Trophoblast cell (in vitro differentiated cells and primary cell): ENCODE data around the gene SNRPA1.

Experiments used
- DNase-seq, 2 donors: peaks; one replicate each; pipeline ENCODE4 v3.0.0-alpha.2; 2016
- H2AFZ ChIP-seq: 2 replicates; pipeline ENCODE4 v1.6.1; 2013; ENCODE audit warnings: low read length, moderate library complexity, mild to moderate bottlenecking; ENCODE audit not compliant: insufficient read depth, poor library complexity
- H2AK5ac ChIP-seq: 2 replicates; pipeline ENCODE4 v1.6.1; 2013; ENCODE audit warnings: mild to moderate bottlenecking, low read length
- H2BK120ac ChIP-seq: 2 replicates; pipeline ENCODE4 v1.6.1; 2013; ENCODE audit warnings: low read length, mild to moderate bottlenecking, moderate library complexity; ENCODE audit not compliant: insufficient read depth, poor library complexity
- H2BK12ac ChIP-seq: 2 replicates; pipeline ENCODE4 v1.6.1; 2013; ENCODE audit warnings: mild to moderate bottlenecking, low read length, moderate library complexity
- H2BK5ac ChIP-seq: 2 replicates; pipeline ENCODE4 v1.6.1; 2013; ENCODE audit warnings: low read length, low read depth, moderate library complexity, mild to moderate bottlenecking; ENCODE audit not compliant: poor library complexity
- H3K14ac ChIP-seq: 2 replicates; pipeline ENCODE4 v1.6.1; 2013; ENCODE audit warnings: mild to moderate bottlenecking, low read length
- H3K18ac ChIP-seq: 2 replicates; pipeline ENCODE4 v1.6.1; 2013; ENCODE audit warnings: mild to moderate bottlenecking, low read length
- H3K23ac ChIP-seq: 2 replicates; pipeline ENCODE4 v1.6.1; 2013; ENCODE audit warnings: low read length
- H3K27ac ChIP-seq: 2 replicates; pipeline ENCODE4 v1.5.1; 2013; ENCODE audit warnings: low read depth, mild to moderate bottlenecking, inconsistent platforms, low read length, moderate library complexity
- H3K27me3 ChIP-seq: 2 replicates; pipeline ENCODE4 v1.6.1; 2013; ENCODE audit warnings: inconsistent platforms, mild to moderate bottlenecking, low read length, moderate library complexity; ENCODE audit not compliant: insufficient read depth
- H3K36me3 ChIP-seq, 2 experiments: 1 replicate in 1 of 2; 2 replicates in 1 of 2; pipeline ENCODE4 v1.6.1; 2013; ENCODE audit warnings: low read length in 2 of 2, mild to moderate bottlenecking in 2 of 2, moderate library complexity in 1 of 2; ENCODE audit not compliant: insufficient read depth in 2 of 2, control insufficient read depth in 1 of 2
- H3K4ac ChIP-seq: 2 replicates; pipeline ENCODE4 v1.6.1; 2013; ENCODE audit warnings: low read depth, mild to moderate bottlenecking, low read length, moderate library complexity
- H3K4me1 ChIP-seq, 2 experiments: 1 replicate in 1 of 2; 2 replicates in 1 of 2; pipeline ENCODE4 v1.6.1; 2013; ENCODE audit warnings: low read length in 2 of 2, mild to moderate bottlenecking in 2 of 2, moderate library complexity in 1 of 2; ENCODE audit not compliant: insufficient read depth in 2 of 2, control insufficient read depth in 1 of 2
- H3K4me2 ChIP-seq: 2 replicates; pipeline ENCODE4 v1.6.1; 2013; ENCODE audit warnings: inconsistent platforms, mild to moderate bottlenecking, low read length, moderate library complexity
- H3K4me3 ChIP-seq: 2 replicates; pipeline ENCODE4 v1.5.1; 2013; ENCODE audit warnings: mild to moderate bottlenecking, low read depth, low read length, inconsistent platforms
- H3K79me1 ChIP-seq: one replicate; pipeline ENCODE4 v1.6.1; 2013; ENCODE audit warnings: low read length
- H3K79me2 ChIP-seq: 2 replicates; pipeline ENCODE4 v1.6.1; 2013; ENCODE audit warnings: low read length, mild to moderate bottlenecking; ENCODE audit not compliant: control insufficient read depth, insufficient read depth, poor library complexity
- H3K9ac ChIP-seq: 2 replicates; pipeline ENCODE4 v1.6.1; 2013; ENCODE audit warnings: mild to moderate bottlenecking, low read length
- H3K9me3 ChIP-seq: 2 replicates; pipeline ENCODE4 v1.6.1; 2013; ENCODE audit warnings: low read depth, mild to moderate bottlenecking, control low read depth, inconsistent platforms, low read length; ENCODE audit not compliant: insufficient read depth
- H4K12ac ChIP-seq: 2 replicates; pipeline ENCODE4 v1.6.1; 2013; ENCODE audit warnings: low read depth, mild to moderate bottlenecking, low read length, moderate library complexity
- H4K8ac ChIP-seq: 2 replicates; pipeline ENCODE4 v1.6.1; 2013; ENCODE audit warnings: low read depth, mild to moderate bottlenecking, low read length, moderate library complexity
- H4K91ac ChIP-seq: one replicate; pipeline ENCODE4 v1.6.1; 2013; ENCODE audit warnings: low read depth, mild to moderate bottlenecking, low read length, moderate library complexity
- WGBS: extraction: QIAGEN DNeasy Blood & Tissue Kit; methylation state at CpG from one replicate; pipeline ENCODE4 v1.1.7; 2013; ENCODE audit warnings: missing lambda C conversion rate; ENCODE audit not compliant: insufficient read length, insufficient coverage; ENCODE audit errors: extremely low coverage; 5-methylcytosine and 5-hydroxymethylcytosine counted together

SNRPA1 gene

GRCh38 chr15:101313041-101313761, 18.2 kb upstream of the SNRPA1 start:
- H3K23ac ChIP-seq, result no peak overlapping the region
- H3K18ac ChIP-seq, result no peak overlapping the region
- no peak overlapping the region for H3K4ac ChIP-seq
- H3K9ac ChIP-seq, result no peak overlapping the region
- H3K79me1 ChIP-seq, result no peaks in the 10 kb centered on the region
- no peak overlapping the region for H3K4me3 ChIP-seq
- H4K91ac ChIP-seq, result no peak overlapping the region
- H3K79me2 ChIP-seq, result no peaks in the 10 kb centered on the region
- H3K27ac ChIP-seq, result no peak overlapping the region
- no peak for DNase-seq
- H2AFZ ChIP-seq, result no peak overlapping the region
- H3K4me2 ChIP-seq, result no peak overlapping the region
- no peaks in the 10 kb centered on the region for H3K9me3 ChIP-seq
- H3K4me1 ChIP-seq, result peaks cover 0 to 4% of the 10 kb centered on the region in 2 experiments
- no peaks in the 10 kb centered on the region for H3K27me3 ChIP-seq
- H3K36me3 ChIP-seq, result no peaks in the 10 kb centered on the region
- no peak overlapping the region for H4K12ac ChIP-seq
- no peak overlapping the region for H2BK12ac ChIP-seq
- no peak overlapping the region for H2BK120ac ChIP-seq
- no peak overlapping the region for H2BK5ac ChIP-seq
- H4K8ac ChIP-seq, result no peak overlapping the region
- H3K14ac ChIP-seq, result no peak overlapping the region
- no peak overlapping the region for H2AK5ac ChIP-seq
- WGBS, result no CpG with 5 or more reads among the region's 21 CpGs

DNA sequence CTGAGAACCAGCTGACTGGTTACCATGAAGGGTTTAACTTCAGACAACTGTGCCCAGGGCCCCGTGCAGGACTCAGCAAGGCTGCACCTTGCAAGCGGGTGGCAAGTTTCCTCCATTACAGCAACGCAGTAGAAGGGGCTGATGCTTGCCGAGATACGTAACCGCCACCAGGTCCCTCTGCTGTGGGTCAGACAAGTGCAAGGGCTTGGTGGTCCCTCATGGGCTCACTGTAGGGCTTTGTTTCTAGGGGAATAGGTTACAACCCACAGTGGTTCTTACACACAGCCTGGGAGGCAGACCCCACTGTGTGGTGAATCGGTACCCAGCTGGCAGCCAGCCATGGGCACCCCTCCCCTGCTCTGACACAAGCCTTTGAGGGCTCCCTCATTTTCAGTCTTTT, 15.5 kb upstream of the SNRPA1 start:
- Histone ChIP-seq H3K79me1 (no peaks in the 10 kb centered on the region), H3K4me3 (no peak overlapping the region), H4K12ac (no peak overlapping the region), H3K27me3 (no peaks in the 10 kb centered on the region), H2BK120ac (no peak overlapping the region), H2BK12ac (no peak overlapping the region), H2AK5ac (no peak overlapping the region), H3K36me3 (no peaks in the 10 kb centered on the region), H3K23ac (no peak overlapping the region), H3K9me3 (no peaks in the 10 kb centered on the region), H3K79me2 (no peaks in the 10 kb centered on the region), H3K9ac (no peak overlapping the region), H3K14ac (no peak overlapping the region), H3K18ac (no peak overlapping the region), H3K4me2 (no peak overlapping the region), H3K4me1 (peaks cover 0 to 4% of the 10 kb centered on the region in 2 experiments), H3K27ac (no peak overlapping the region), H4K8ac (no peak overlapping the region), H3K4ac (no peak overlapping the region), H4K91ac (no peak overlapping the region), H2AFZ (no peak overlapping the region), H2BK5ac (no peak overlapping the region)
- no CpG with 5 or more reads among the region's 7 CpGs for WGBS
- DNase-seq, result no peak

GRCh38 chr15:101310161-101310480, 15.1 kb upstream of the SNRPA1 start:
- no peak overlapping the region for H2BK12ac ChIP-seq
- H3K4ac ChIP-seq, result no peak overlapping the region
- no peak overlapping the region for H2BK5ac ChIP-seq
- H2BK120ac ChIP-seq, result no peak overlapping the region
- no peak overlapping the region for H2AFZ ChIP-seq
- H3K79me2 ChIP-seq, result no peaks in the 10 kb centered on the region
- no CpG with 5 or more reads among the region's 7 CpGs for WGBS
- no peak overlapping the region for H4K8ac ChIP-seq
- H2AK5ac ChIP-seq, result no peak overlapping the region
- no peaks in the 10 kb centered on the region for H3K79me1 ChIP-seq
- H4K91ac ChIP-seq, result no peak overlapping the region
- H3K4me1 ChIP-seq, result peaks cover 0 to 4% of the 10 kb centered on the region in 2 experiments
- H3K4me3 ChIP-seq, result no peak overlapping the region
- no peaks in the 10 kb centered on the region for H3K36me3 ChIP-seq
- no peaks in the 10 kb centered on the region for H3K27me3 ChIP-seq
- no peak overlapping the region for H3K27ac ChIP-seq
- H3K4me2 ChIP-seq, result no peak overlapping the region
- no peaks in the 10 kb centered on the region for H3K9me3 ChIP-seq
- no peak overlapping the region for H3K23ac ChIP-seq
- H3K18ac ChIP-seq, result no peak overlapping the region
- DNase-seq, result no peak
- no peak overlapping the region for H4K12ac ChIP-seq
- H3K9ac ChIP-seq, result no peak overlapping the region
- H3K14ac ChIP-seq, result no peak overlapping the region

- H3K14ac ChIP-seq, result no peak overlapping the region
- no peaks in the 10 kb centered on the region for H3K9me3 ChIP-seq
- H3K79me1 ChIP-seq, result no peaks in the 10 kb centered on the region
- no peak overlapping the region for H3K4ac ChIP-seq
- no peak overlapping the region for H3K9ac ChIP-seq
- no peaks in the 10 kb centered on the region for H3K79me2 ChIP-seq
- WGBS, result no CpG with 5 or more reads among the region's 26 CpGs
- H3K36me3 ChIP-seq, result no peaks in the 10 kb centered on the region
- H2BK5ac ChIP-seq, result no peak overlapping the region
- peaks cover 0 to 4% of the 10 kb centered on the region in 2 experiments for H3K4me1 ChIP-seq
- H2AFZ ChIP-seq, result no peak overlapping the region
- no peak overlapping the region for H4K8ac ChIP-seq
- H3K4me2 ChIP-seq, result no peak overlapping the region
- H2AK5ac ChIP-seq, result no peak overlapping the region
- H2BK12ac ChIP-seq, result no peak overlapping the region
- H3K27me3 ChIP-seq, result no peaks in the 10 kb centered on the region
- no peak overlapping the region for H2BK120ac ChIP-seq
- H3K27ac ChIP-seq, result no peak overlapping the region
- no peak overlapping the region for H4K12ac ChIP-seq
- no peak for DNase-seq
- H3K4me3 ChIP-seq, result no peak overlapping the region
- H4K91ac ChIP-seq, result no peak overlapping the region
- no peak overlapping the region for H3K23ac ChIP-seq
- H3K18ac ChIP-seq, result no peak overlapping the region
Measured at GRCh38 chr15:101309436-101310160, 14.6 kb upstream of the SNRPA1 start.
